GM19328 (cell line): ENCODE data around the gene PGK1.
"Not testable (repeated sequence)": the region's sequence is repeated elsewhere in the genome, so short reads cannot be mapped to it uniquely, and the experiment has no call there.

Experiments
- ATAC-seq: cut with Tn5 transposase; IDR thresholded peaks from one replicate; pipeline ENCODE4 v1.9.1; 2021; ENCODE audit warnings: mild to moderate bottlenecking, moderate library complexity; ENCODE audit not compliant: unreplicated experiment

Gene PGK1

DNA sequence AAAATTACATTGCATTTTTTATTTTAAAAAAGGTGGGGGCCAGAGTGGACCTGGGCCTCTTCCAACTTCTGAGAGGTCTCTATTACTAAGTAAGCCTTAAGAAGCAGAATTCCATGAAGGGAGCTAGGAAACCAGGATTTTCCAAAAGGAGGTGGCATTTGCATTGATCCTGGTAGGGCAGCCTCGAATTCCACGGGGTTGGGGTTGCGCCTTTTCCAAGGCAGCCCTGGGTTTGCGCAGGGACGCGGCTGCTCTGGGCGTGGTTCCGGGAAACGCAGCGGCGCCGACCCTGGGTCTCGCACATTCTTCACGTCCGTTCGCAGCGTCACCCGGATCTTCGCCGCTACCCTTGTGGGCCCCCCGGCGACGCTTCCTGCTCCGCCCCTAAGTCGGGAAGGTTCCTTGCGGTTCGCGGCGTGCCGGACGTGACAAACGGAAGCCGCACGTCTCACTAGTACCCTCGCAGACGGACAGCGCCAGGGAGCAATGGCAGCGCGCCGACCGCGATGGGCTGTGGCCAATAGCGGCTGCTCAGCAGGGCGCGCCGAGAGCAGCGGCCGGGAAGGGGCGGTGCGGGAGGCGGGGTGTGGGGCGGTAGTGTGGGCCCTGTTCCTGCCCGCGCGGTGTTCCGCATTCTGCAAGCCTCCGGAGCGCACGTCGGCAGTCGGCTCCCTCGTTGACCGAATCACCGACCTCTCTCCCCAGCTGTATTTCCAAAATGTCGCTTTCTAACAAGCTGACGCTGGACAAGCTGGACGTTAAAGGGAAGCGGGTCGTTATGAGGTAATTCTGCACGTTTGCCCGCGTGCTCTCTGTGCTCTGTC is at the start of gene PGK1:
PGK1 (plus strand) TSS at position 626 of the 824 bp plus-strand sequence; CDS start at position 719, 93 bp downstream.
- ATAC-seq, result peak; percentile 94

GRCh38 chrX:78063687-78064086 is 40.4 kb upstream of the PGK1 start:
- ATAC-seq, result no peak

GRCh38 chrX:78064152-78064551 is 39.9 kb upstream of the PGK1 start:
- ATAC-seq, result no peak

- ATAC-seq, result peak; percentile 56
Measured at GRCh38 chrX:78064698-78065601, 39.1 kb upstream of the PGK1 start.

DNA sequence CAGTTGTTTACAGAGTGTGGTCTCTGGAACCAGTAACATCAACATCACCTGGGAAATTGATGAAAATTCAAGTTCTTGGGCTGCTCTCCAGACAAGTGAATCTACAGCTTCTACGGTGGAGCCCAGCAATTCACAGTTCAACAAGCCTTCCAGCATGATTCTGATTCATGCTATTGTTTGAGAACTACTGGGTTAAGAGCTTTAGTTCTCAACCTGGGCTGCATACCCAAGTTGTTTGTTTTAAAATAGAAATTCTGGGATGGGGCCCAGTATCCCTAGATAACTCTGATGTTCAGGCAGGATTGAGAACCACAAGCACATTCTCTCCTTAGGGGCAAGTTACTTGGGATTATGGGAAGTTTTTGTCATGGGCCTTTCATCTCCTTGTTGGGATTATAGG is 37.9 kb upstream of the PGK1 start:
- ATAC-seq, result no peak

DNA sequence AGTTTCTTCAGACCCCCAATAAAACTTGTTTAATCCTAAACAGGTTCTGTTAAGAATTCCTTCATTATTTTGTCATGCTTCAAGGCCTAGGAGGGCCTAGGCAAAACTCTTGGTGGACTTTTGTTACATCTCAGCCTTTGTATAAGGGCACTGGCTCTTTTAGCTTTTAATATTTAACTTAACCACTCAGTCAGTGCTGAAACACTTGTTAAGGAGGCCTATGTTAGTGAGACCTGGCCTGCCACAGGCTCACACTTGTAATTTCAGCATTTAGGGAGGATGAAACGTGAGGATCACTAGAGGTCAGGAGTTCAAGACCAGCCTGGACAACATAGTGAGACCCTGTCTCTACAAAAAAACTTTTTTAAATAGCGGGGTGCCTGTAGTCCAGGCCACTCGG is 32.7 kb upstream of the PGK1 start:
- ATAC-seq, result no peak

GRCh38 chrX:78073147-78074077 is 30.6 kb upstream of the PGK1 start:
- not testable (repeated sequence) for ATAC-seq

- no peak for ATAC-seq
Measured at GRCh38 chrX:78074088-78074487, 30.0 kb upstream of the PGK1 start.

DNA sequence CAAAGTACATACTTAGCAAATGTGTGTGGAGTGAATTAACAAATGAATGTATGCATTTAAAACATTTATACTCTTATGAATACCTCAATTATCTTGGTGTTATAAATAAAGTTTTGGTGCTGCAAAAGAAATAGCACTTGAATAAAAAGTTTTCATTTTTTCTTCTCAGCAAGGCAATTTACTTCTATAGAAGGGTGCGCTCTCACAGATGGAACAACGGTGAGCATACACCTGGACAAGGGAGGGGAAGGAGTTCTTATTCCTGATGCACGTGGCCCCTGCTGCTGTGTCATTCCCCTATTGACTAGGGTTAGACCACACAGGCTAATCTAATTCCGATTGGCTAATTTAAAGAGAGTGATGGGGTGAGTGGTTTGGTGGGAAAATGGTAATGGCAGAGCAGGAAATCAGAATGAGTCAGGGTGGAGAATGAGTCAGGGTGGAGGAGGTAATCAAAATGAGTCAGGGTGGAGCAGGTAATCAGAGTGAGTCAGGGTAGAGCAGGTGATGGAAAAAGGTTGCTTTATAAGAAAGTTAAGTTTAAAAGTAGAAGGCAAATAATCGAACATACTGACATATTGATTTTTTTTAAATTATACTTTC is 28.2 kb upstream of the PGK1 start:
- ATAC-seq, result no peak

- not testable (repeated sequence) for ATAC-seq
Measured at GRCh38 chrX:78081413-78081812, 22.6 kb upstream of the PGK1 start.

- no peak for ATAC-seq
Measured at GRCh38 chrX:78092296-78092695, 11.8 kb upstream of the PGK1 start.

DNA sequence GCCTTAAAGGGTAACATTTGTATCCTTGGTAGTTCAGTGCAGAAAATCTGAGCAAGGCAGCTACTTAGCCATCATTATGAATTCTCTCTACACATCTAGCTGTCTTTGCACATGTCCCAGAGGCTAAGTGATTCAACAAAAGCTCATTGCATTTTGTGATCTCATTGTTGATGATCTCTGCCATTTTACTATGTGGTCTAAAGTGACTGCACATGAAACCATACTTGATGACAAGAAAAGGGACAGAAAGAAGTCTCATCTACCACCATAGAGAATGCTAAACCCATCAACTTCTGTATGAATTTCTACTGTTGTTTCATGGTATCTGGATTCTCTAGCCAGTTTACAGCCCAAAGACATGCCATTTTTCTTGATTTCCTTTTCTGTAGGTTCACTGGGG is 5.9 kb upstream of the PGK1 start:
- ATAC-seq, result no peak

DNA sequence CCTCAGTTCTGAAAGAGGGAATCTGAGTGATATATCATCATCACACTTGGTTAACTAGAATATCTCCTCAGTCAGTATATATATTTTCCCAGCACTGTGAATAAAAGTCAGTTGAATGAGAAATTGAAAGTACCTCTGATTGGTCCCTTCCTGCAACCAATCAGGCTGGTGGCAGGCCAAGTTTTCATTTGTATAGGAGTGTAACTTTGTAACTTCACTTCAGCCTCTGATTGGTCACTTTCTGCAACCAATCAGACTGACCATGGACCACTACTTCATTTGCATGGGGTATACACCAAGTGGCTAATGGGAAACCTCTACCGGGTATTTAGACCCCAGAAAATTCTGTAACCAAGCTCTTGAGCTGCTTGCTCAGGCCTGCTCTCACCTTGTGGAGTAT is 2.0 kb upstream of the PGK1 start:
- no peak for ATAC-seq

- ATAC-seq, result no peak
Measured at GRCh38 chrX:78103001-78103622, 936 bp upstream of the PGK1 start.

- no peak for ATAC-seq
Measured at GRCh38 chrX:78104447-78105176, 564 bp downstream of the PGK1 start.

DNA sequence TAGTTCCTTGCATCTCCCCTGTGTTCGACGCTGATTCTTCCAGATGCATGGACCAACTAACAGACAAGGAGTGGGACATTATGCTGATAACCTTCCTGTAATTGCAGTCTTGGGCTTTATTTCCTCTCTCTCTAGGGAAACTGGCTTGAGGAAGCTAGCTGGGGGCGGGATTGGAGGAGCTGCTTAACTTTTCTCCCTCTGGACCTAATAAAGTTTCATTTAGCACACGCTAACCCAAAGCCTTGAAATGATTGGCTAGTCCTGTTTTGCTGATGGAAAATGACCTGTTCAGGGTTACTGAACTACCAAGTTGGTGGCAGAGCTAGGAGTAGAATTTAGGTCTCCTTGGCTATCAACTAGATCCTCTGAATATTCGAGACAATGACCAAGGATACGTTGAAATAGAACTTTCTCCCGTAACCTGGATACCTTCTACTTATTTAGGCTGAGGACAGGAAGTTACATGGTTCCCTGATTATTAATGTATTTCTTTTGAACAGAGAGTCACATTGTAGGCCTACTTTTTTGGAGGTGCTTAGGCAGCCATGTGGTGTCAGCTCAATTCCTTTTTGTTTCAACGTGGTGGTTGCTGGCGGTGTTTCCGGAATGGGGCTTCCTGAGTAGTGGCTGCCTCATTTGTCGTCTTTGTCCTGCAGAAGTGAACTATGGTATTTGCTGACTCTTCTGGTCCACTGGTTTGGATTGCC is 2.0 kb downstream of the PGK1 start:
- no peak for ATAC-seq

- ATAC-seq, result no peak
Measured at GRCh38 chrX:78106651-78106986, 2.6 kb downstream of the PGK1 start.

DNA sequence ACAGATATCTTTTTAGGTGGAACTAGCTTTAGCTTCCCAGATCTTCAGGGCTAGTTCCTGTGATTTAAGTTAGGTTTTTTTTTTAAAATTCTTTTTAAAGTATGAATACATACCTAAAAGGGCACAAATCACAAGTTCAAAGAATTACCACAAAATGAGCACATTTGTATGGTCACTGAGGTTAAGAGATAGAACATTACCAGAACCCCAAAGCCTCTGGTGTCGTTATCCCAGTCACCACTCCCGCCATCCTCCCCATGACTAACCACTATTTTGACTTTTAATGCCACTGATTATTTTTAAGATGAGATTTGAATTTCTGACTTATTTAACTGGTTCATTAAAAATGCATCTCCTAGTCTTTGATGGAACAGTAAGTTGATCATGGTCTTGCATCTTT is 5.4 kb downstream of the PGK1 start:
- no peak for ATAC-seq
